Measurements from ENCODE around the gene WNT5A. TPM values are rescaled to one million over a fixed set of nuclear protein-coding genes. Genes with fewer than 3 reads are reported as not detected.
A peak's percentile ranks its signal among the peaks of the same experiment; 100 is the strongest.

The WNT5A gene
- total and polyA plus RNA-seq, 5 donors: 2.6 to 13.0 (median 10.8) TPM

DNA sequence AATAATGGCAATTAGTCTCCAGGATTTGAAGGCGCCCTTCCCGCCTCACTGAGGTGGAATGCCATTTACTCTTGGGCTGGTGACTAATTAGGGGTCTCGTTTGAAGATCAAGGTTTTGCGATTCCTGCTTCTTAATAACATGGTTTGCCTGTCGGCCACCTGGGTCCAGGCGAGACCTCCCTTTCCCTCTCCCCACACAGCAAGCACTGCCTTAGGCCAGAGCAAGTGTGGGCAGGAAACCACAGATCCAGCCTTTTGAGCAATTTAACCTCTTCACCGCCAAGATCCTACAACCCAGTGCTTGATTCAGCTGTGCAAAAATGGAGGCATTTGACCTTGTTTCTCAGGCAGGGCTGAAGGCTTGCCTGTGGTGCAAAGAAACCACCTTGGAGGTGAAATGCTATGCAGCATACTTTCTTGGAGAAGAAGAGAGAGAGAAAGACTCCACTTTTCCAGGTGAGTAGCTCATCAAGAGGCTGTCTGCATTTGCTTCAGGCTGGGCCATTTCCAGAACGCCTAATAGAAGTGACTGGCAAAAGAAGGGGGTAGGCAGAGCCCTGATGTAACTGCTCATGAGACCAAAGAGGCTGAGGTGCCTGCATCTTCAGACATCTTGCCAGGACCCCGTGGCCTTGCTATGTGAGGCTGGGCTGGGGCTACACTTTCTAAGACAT is 34.1 kb upstream of the WNT5A start:
- Histone ChIP-seq H3K4me3 (ENCODE audit: low read length) (no peak overlapping the region), H3K4me1 (ENCODE audit: control insufficient read depth, insufficient read depth, low read length) (peaks cover 2% of the 10 kb centered on the region), H3K27me3 (ENCODE audit: control insufficient read depth, insufficient read depth) (no peaks in the 10 kb centered on the region), H3K27ac (ENCODE audit: low read length) (no peak overlapping the region), H3K9me3 (ENCODE audit: control insufficient read depth, low read length) (no peaks in the 10 kb centered on the region)
- intact Hi-C loops (cut with DNase I): no loop called here
- ATAC-seq (no peak), DNase-seq (no peak)
- 85% methylated on average over 9 of the region's 9 CpGs for WGBS

DNA sequence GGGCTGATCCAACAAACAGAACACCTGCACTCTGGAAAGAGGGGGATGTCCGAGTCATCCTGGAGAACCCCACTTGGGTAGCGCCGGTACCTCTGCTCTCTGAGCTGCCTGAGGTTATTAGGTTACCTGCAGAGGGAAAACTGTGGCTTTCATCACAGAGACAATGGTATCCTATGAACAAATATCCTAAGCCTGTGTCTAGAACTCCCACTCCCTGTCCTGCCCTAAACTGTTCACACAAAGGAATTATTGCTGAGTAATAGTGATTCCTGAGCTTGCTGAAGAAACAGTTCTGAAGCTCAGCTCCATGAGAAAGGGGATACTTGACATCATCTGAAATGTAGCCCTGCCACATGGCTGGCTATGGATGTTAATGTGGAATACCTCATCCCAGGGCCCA is 31.9 kb upstream of the WNT5A start:
- H3K27me3 ChIP-seq (ENCODE audit: control insufficient read depth, insufficient read depth): no peaks in the 10 kb centered on the region
- WGBS: 78% methylated on average over 3 of the region's 3 CpGs
- H3K27ac ChIP-seq (ENCODE audit: low read length): no peak overlapping the region
- no peak for DNase-seq
- no peak for ATAC-seq
- no peaks in the 10 kb centered on the region for H3K9me3 ChIP-seq (ENCODE audit: control insufficient read depth, low read length)
- H3K4me1 ChIP-seq (ENCODE audit: control insufficient read depth, insufficient read depth, low read length): peaks cover 2% of the 10 kb centered on the region
- H3K4me3 ChIP-seq (ENCODE audit: low read length): no peak overlapping the region
- intact Hi-C loops (cut with DNase I): no loop called here

DNA sequence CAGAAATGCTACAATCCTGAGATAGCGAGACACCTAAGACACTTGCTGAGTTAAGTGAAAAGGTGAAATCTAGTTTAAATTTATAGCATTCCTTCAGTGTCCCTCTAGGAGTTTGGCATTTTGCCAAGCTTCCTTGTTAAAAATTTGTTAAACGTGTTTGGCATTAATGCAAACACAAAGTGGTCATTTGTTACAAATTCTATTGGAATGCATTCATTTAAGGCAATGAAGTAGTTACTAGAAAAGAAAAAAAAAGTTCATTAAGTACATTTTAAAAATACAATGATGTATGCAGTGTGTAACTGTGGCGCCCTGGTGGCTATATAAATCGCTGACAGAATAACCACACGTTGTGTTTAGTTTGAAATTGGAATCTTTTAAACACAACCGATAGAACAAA is 31.3 kb upstream of the WNT5A start:
- intact Hi-C loops (cut with DNase I): no loop called here
- Histone ChIP-seq H3K4me3 (ENCODE audit: low read length) (no peak overlapping the region), H3K27ac (ENCODE audit: low read length) (no peak overlapping the region), H3K27me3 (ENCODE audit: control insufficient read depth, insufficient read depth) (no peaks in the 10 kb centered on the region), H3K9me3 (ENCODE audit: control insufficient read depth, low read length) (no peaks in the 10 kb centered on the region), H3K4me1 (ENCODE audit: control insufficient read depth, insufficient read depth, low read length) (peaks cover 2% of the 10 kb centered on the region)
- DNase-seq: no peak
- ATAC-seq: no peak
- 77% methylated on average over 6 of the region's 6 CpGs for WGBS

- H3K4me3 ChIP-seq (ENCODE audit: low read length): no peak overlapping the region
- DNase-seq (no peak), ATAC-seq (no peak)
- no peaks in the 10 kb centered on the region for H3K27me3 ChIP-seq (ENCODE audit: control insufficient read depth, insufficient read depth)
- no peaks in the 10 kb centered on the region for H3K9me3 ChIP-seq (ENCODE audit: control insufficient read depth, low read length)
- intact Hi-C loops (cut with DNase I): no loop called here
- 79% methylated on average over 10 of the region's 10 CpGs for WGBS
- H3K27ac ChIP-seq (ENCODE audit: low read length): no peak overlapping the region
- H3K4me1 ChIP-seq (ENCODE audit: control insufficient read depth, insufficient read depth, low read length): no peaks in the 10 kb centered on the region
Measured at GRCh38 chr3:55516392-55517030, 29.4 kb upstream of the WNT5A start.

DNA sequence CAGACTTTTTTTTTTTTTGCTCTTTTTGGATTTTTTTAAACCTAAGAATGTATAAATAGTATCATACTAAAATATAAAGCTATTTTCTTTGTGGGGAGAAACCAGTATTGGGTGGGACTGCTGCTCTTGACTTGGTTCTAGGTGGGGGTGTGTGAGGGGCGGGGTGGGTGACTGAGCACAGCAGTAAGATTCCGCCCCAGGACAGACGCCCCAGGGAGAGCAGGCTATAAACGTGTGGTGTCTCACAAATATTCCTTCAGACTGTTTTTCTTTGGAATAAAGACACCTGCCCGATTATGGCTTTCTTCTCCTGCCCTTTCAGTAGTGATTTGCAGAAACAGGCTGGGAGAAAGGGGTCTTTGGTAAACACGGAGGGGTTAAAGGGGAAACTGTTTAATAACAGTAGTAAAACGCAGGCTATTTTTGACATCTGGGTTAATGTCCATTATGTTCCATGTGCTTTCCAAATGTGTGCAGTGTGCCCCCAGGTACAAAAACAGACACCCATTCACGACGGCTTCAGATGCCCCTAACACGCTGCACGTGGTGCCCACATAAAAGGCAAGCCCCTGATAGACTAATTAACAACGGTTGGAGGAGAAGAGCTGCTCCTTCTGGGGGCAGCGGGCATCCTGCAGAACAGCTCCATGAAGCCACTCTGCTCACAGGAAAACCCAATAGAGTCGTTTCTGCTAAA is 28.6 kb upstream of the WNT5A start:
- DNase-seq: no peak
- ATAC-seq: no peak
- Histone ChIP-seq H3K4me3 (ENCODE audit: low read length) (no peak overlapping the region), H3K9me3 (ENCODE audit: control insufficient read depth, low read length) (no peaks in the 10 kb centered on the region), H3K27ac (ENCODE audit: low read length) (no peak overlapping the region), H3K27me3 (ENCODE audit: control insufficient read depth, insufficient read depth) (no peaks in the 10 kb centered on the region), H3K4me1 (ENCODE audit: control insufficient read depth, insufficient read depth, low read length) (no peaks in the 10 kb centered on the region)
- WGBS: 67% methylated on average over 14 of the region's 14 CpGs
- intact Hi-C loops (cut with DNase I): no loop called here

- ATAC-seq (no peak), DNase-seq (no peak)
- 72% methylated on average over 3 of the region's 3 CpGs for WGBS
- Histone ChIP-seq H3K27me3 (ENCODE audit: control insufficient read depth, insufficient read depth) (no peaks in the 10 kb centered on the region), H3K27ac (ENCODE audit: low read length) (no peak overlapping the region), H3K9me3 (ENCODE audit: control insufficient read depth, low read length) (no peaks in the 10 kb centered on the region), H3K4me3 (ENCODE audit: low read length) (no peak overlapping the region), H3K4me1 (ENCODE audit: control insufficient read depth, insufficient read depth, low read length) (no peaks in the 10 kb centered on the region)
- intact Hi-C loops (cut with DNase I): no loop called here
Measured at GRCh38 chr3:55514962-55515361, 27.9 kb upstream of the WNT5A start.

GRCh38 chr3:55512571-55513343 is 25.7 kb upstream of the WNT5A start:
- ATAC-seq: no peak
- 66% methylated on average over 11 of the region's 11 CpGs for WGBS
- DNase-seq: no peak

GRCh38 chr3:55511895-55512570 is 24.9 kb upstream of the WNT5A start:
- Histone ChIP-seq H3K4me3 (ENCODE audit: low read length) (no peak overlapping the region), H3K9me3 (ENCODE audit: control insufficient read depth, low read length) (no peaks in the 10 kb centered on the region)

More at GRCh38 chr3:55512571-55513343, 25.7 kb upstream of the WNT5A start:
- Histone ChIP-seq H3K27me3 (ENCODE audit: control insufficient read depth, insufficient read depth) (no peaks in the 10 kb centered on the region), H3K4me3 (ENCODE audit: low read length) (no peak overlapping the region), H3K4me1 (ENCODE audit: control insufficient read depth, insufficient read depth, low read length) (no peaks in the 10 kb centered on the region), H3K27ac (ENCODE audit: low read length) (no peak overlapping the region), H3K9me3 (ENCODE audit: control insufficient read depth, low read length) (no peaks in the 10 kb centered on the region)
- intact Hi-C loops (cut with DNase I): no loop called here

GRCh38 chr3:55508335-55508734 is 21.2 kb upstream of the WNT5A start:
- intact Hi-C loops (cut with DNase I): no loop called here
- 89% methylated on average over 8 of the region's 8 CpGs for WGBS
- DNase-seq: no peak

More at GRCh38 chr3:55511895-55512570, 24.9 kb upstream of the WNT5A start:
- DNase-seq (no peak), ATAC-seq (peak; percentile 14 to 66)
- WGBS: 58% methylated on average over 7 of the region's 7 CpGs
- no peaks in the 10 kb centered on the region for H3K27me3 ChIP-seq (ENCODE audit: control insufficient read depth, insufficient read depth)
- H3K27ac ChIP-seq (ENCODE audit: low read length): no peak overlapping the region
- H3K4me1 ChIP-seq (ENCODE audit: control insufficient read depth, insufficient read depth, low read length): no peaks in the 10 kb centered on the region
- intact Hi-C loops (cut with DNase I): no loop called here

DNA sequence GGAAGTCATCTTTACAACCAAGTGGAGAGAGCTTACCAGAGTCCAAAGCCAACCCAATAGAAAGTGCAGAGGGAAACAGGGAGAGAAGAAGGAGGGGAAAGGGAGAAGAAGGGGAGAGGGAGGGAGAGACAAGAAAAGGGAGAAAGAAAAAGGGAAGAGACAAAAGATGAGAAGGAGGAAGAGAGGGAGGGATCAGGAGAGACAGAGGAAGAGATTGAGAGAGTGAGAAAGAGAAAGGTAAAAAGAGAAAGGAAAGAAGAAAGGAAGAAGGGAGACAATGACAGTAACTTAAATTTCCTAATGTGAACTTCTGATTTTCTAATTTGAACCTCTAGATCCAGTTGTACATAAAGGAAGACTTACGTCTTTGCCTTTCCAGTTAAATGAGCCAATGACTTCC is 20.7 kb upstream of the WNT5A start:
- Histone ChIP-seq H3K9me3 (ENCODE audit: control insufficient read depth, low read length) (no peaks in the 10 kb centered on the region), H3K4me1 (ENCODE audit: control insufficient read depth, insufficient read depth, low read length) (no peaks in the 10 kb centered on the region), H3K27me3 (ENCODE audit: control insufficient read depth, insufficient read depth) (no peaks in the 10 kb centered on the region), H3K4me3 (ENCODE audit: low read length) (no peak overlapping the region), H3K27ac (ENCODE audit: low read length) (no peak overlapping the region)
- DNase-seq (no peak), ATAC-seq (no peak)
- 86% methylated on average over 1 of the region's 1 CpG for WGBS
- intact Hi-C loops (cut with DNase I): no loop called here

More at GRCh38 chr3:55508335-55508734, 21.2 kb upstream of the WNT5A start:
- no peaks in the 10 kb centered on the region for H3K9me3 ChIP-seq (ENCODE audit: control insufficient read depth, low read length)
- no peak for ATAC-seq
- H3K27ac ChIP-seq (ENCODE audit: low read length): no peak overlapping the region
- no peaks in the 10 kb centered on the region for H3K4me1 ChIP-seq (ENCODE audit: control insufficient read depth, insufficient read depth, low read length)
- H3K27me3 ChIP-seq (ENCODE audit: control insufficient read depth, insufficient read depth): no peaks in the 10 kb centered on the region
- no peak overlapping the region for H3K4me3 ChIP-seq (ENCODE audit: low read length)
